Heart left ventricle (tissue), 16 donors: ENCODE measurements around the gene TBX2. TPM values are rescaled to one million over a fixed set of nuclear protein-coding genes. Genes with fewer than 3 reads are reported as not detected.

Source experiments
- ATAC-seq, 4 donors: fragments of 200-7000 bp; cut with Tn5 transposase; one replicate each; pipeline ENCODE4 v1.9.1; 2020 to 2022; ENCODE audit warnings: moderate library complexity in 4 of 4, mild to moderate bottlenecking in 3 of 4, moderate number of reproducible peaks in 1 of 4
- DNase-seq, 5 donors: peaks; one replicate each; pipeline ENCODE4 v3.0.0-alpha.2; 2020
- H3K27ac ChIP-seq, 12 donors: fragments of 200-600 bp; sonication (generic) in 4 of 12; one replicate each; pipeline versions ENCODE4 v1.5.0 to v1.8.0; 2016 to 2022; ENCODE audit warnings: mild to moderate bottlenecking in 2 of 12
- H3K27me3 ChIP-seq, 9 donors: fragments of 200-600 bp; sonication (generic) in 2 of 9; one replicate each; pipeline versions ENCODE4 v1.5.1 to v1.8.0; 2016 to 2022; ENCODE audit warnings: mild to moderate bottlenecking in 3 of 9
- H3K36me3 ChIP-seq, 9 donors: fragments of 200-600 bp; sonication (generic) in 2 of 9; one replicate each; pipeline versions ENCODE4 v1.5.0 to v1.8.0; 2018 to 2022; ENCODE audit warnings: mild to moderate bottlenecking in 2 of 9
- H3K4me1 ChIP-seq, 12 donors: fragments of 200-600 bp; sonication (generic) in 4 of 12; one replicate each; pipeline versions ENCODE4 v1.5.0 to v1.8.0; 2016 to 2022; ENCODE audit warnings: mild to moderate bottlenecking in 3 of 12
- H3K4me3 ChIP-seq, 12 donors: fragments of 200-600 bp; sonication (generic) in 4 of 12; one replicate each; pipeline versions ENCODE4 v1.5.0 to v1.8.0; 2017 to 2022; ENCODE audit warnings: mild to moderate bottlenecking in 9 of 12, moderate library complexity in 4 of 12
- H3K9me3 ChIP-seq, 12 donors: fragments of 200-600 bp; sonication (generic) in 4 of 12; one replicate each; pipeline versions ENCODE4 v1.5.0 to v1.8.0; 2016 to 2022; ENCODE audit warnings: mild to moderate bottlenecking in 1 of 12
- CTCF ChIP-seq, 12 donors: fragments of 200-600 bp; sonication (generic) in 4 of 12; IDR thresholded peaks; one replicate each; pipeline versions ENCODE4 v1.5.0 to v1.8.0; 2018 to 2022; ENCODE audit warnings: antibody characterized with exemption in 12 of 12, mild to moderate bottlenecking in 5 of 12
- POLR2A ChIP-seq, 2 donors: fragments of 450-650 bp; IDR thresholded peaks; one replicate each; pipeline ENCODE4 v1.6.1; 2017; ENCODE audit warnings: antibody characterized with exemption in 2 of 2, mild to moderate bottlenecking in 2 of 2, moderate library complexity in 2 of 2
- WGBS, 4 donors: extraction: QIAGEN DNeasy Blood & Tissue Kit in 2 of 4; methylation state at CpG; one replicate each; pipeline versions ENCODE4 v1.1.5 to v1.1.7; 2013 to 2018; 5-methylcytosine and 5-hydroxymethylcytosine counted together
- intact Hi-C, 10 donors: fragments of 100-400 bp; cut with DNase I; formaldehyde crosslinking; loops; one replicate each; pipeline versions ENCODE4 v1.11.1 to v1.14.2; 2022
- polyA plus RNA-seq, 2 donors: library from polyadenylated mRNA; stranded (reverse); fragments of 200-250 nt; gene quantifications; one replicate each; pipeline ENCODE4 v1.2.3, GENCODE V29; 2013
- total RNA-seq, 9 donors: library from RNA; depleted of rRNA in 2 of 9; stranded (reverse); fragments of >200 nt in 2 of 9; fragmentation: NEBNext Ultra II Directional in 3 of 9; extraction: Animal tissue kit (Norgen Biotek cat#: 25700) in 3 of 9; gene quantifications; one replicate each; pipeline versions ENCODE4 v1.1.0 to v1.2.4, GENCODE V29; 2016 to 2023
- donor health status: ischemic (EF 13 %, LVEDD 7.1; RV severe dilation, severe dysfunction).
- donor health status: healthy with polysubstance abuse.
- donor health status: DM: no; HTN: yes; CAD: no.
- donor health status: DM: no; HTN: no; CAD: no.
- donor health status: ischemic (EF 25% LVEDD 6.9; RV normal size, moderate dysfunction).
- donor health status: ischemic (EF 25% LVEDD 5.7; RV mildly dilated, moderate dysfunction).
- donor health status: healthy.
- donor health status: DM: yes; HTN: yes; CAD: no.
- donor health status: ischemic (EF 35%, LVEDD 5.7; RV mildly dilated, moderate dysfunction).
- donor health status: nonischemic (EF 11% LVEDD 7.7; RV severe dilation, severe dysfunction).
- donor health status: DM: yes; HTN: yes; CAD: no.
- donor health status: PGD.
- donor health status: ischemic (EF 29% LVEDD 5.4; RV normal size, mild dysfunction).
- donor health status: nonischemic (EF 23%, LVEDD 6.1; RV moderate dilation, normal function).

TBX2 gene
- total and polyA plus RNA-seq, 11 donors = 7.0 to 23.0 (median 13.4) TPM

GRCh38 chr17:61422869-61423268 lies 23.2 kb downstream of the TBX2 start:
- Histone ChIP-seq H3K27ac (no peak overlapping the region), H3K4me3 (no peak overlapping the region), H3K4me1 (no peaks in the 10 kb centered on the region), H3K9me3 (no peaks in the 10 kb centered on the region), H3K27me3 (peaks cover 4 to 78% (median 30%) of the 10 kb centered on the region in 9 donors), H3K36me3 (no peaks in the 10 kb centered on the region)
- no peak for DNase-seq
- WGBS, 4 donors = 42 to 69% (median 55%) methylated on average over 2 of the region's 2 CpGs
- no peak for ATAC-seq
- intact Hi-C loops = loop anchor here in 1 of 10 donors (5.0 kb wide), 1 partner anchor 124 kb away; no protein-coding TSS in a partner anchor
- TF ChIP-seq POLR2A (IDR thresholded peaks at IDR 0.05) = no peak
- TF ChIP-seq CTCF (IDR thresholded peaks at IDR 0.05) = no peak

- Histone ChIP-seq H3K27ac (no peak overlapping the region), H3K4me3 (no peak overlapping the region), H3K27me3 (peaks cover 4 to 75% (median 30%) of the 10 kb centered on the region in 9 donors), H3K4me1 (no peaks in the 10 kb centered on the region), H3K36me3 (no peaks in the 10 kb centered on the region), H3K9me3 (no peaks in the 10 kb centered on the region)
- DNase-seq (no peak), ATAC-seq (no peak)
- TF ChIP-seq POLR2A (IDR thresholded peaks at IDR 0.05) (no peak), CTCF (IDR thresholded peaks at IDR 0.05) (no peak)
- intact Hi-C loops = loop anchor here in 1 of 10 donors (5.0 kb wide), 1 partner anchor 123 kb away; no protein-coding TSS in a partner anchor
- 76 to 84% (median 81%) methylated on average over 10 of the region's 10 CpGs for WGBS, 4 donors
These were observed 24.5 kb downstream of the TBX2 start for GRCh38 chr17:61423967-61424649.

- Histone ChIP-seq H3K9me3 (no peaks in the 10 kb centered on the region), H3K4me3 (no peak overlapping the region), H3K27ac (no peak overlapping the region), H3K4me1 (no peaks in the 10 kb centered on the region), H3K27me3 (peaks cover 4 to 64% (median 26%) of the 10 kb centered on the region in 9 donors), H3K36me3 (no peaks in the 10 kb centered on the region)
- ATAC-seq (no peak), DNase-seq (no peak)
- 46 to 56% (median 49%) methylated on average over 11 of the region's 11 CpGs for WGBS, 4 donors
- no peak for TF ChIP-seq CTCF (IDR thresholded peaks at IDR 0.05)
- no peak for TF ChIP-seq POLR2A (IDR thresholded peaks at IDR 0.05)
- intact Hi-C loops = no loop called here
These were observed 26.2 kb downstream of the TBX2 start for GRCh38 chr17:61425682-61426481.
